ENCODE results near the gene RAB20. TPM values are rescaled to one million over a fixed set of nuclear protein-coding genes. Genes with fewer than 3 reads are reported as not detected.

The RAB20 gene
- total and polyA plus RNA-seq, 9 of the 15 experiments (the other 6 are each of a cell fraction or from before 2014, with no cell fraction given) = 0.62 to 9.2 (median 5.4) TPM

DNA sequence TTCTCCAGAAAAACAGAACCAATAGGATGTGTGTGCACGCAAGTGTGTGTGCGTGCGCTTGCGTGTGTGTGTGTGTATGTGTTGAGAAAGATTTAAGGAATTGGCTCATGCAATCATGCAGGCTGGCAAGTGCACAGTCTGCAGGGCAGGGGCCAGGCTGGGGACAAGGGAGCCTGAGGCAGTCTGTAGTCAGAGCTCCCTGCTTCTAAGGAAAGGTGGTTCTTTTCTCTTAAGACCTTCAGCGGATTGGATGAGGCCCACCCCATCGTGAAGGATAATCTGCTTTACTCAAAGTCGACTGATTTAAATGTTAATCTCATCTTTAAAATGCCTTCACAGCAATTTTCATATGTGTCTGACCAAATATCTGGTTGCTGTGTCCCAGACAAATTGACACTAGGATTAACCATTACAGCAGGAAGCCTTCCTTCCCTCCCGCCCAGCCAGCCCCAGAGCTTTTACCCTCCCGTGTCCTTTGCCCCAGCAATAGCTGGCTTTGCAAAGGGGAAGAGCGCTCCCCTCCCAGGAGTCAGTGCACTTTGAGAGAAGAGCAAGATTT, 38.8 kb upstream of the RAB20 start:
- Histone ChIP-seq H3K27me3 (ENCODE audit: control insufficient read depth in 2 of 2, insufficient read depth in 2 of 2, low read length in 2 of 2) (no peaks in the 10 kb centered on the region), H3K9me3 (replicated peaks; ENCODE audit: control insufficient read depth, insufficient read depth, low read depth, low read length) (no peaks in the 10 kb centered on the region), H2AFZ (ENCODE audit: low read depth, low read length) (no peak overlapping the region), H3K9ac (ENCODE audit: insufficient read depth in 1 of 2, low read depth in 2 of 2, low read length in 2 of 2) (no peak overlapping the region), H4K20me1 (replicated peaks; ENCODE audit: control insufficient read depth, insufficient read depth, low read length) (no peaks in the 10 kb centered on the region), H3K9me1 (ENCODE audit: control insufficient read depth, insufficient read depth, low read length) (no peaks in the 10 kb centered on the region), H3K27ac (ENCODE audit: extremely low read depth, low read depth, low read length) (no peak overlapping the region), H3K36me3 (ENCODE audit: control insufficient read depth, insufficient read depth, low read length) (no peaks in the 10 kb centered on the region), H3K4me1 (replicated peaks in 1 of 2; ENCODE audit: control insufficient read depth in 2 of 2, insufficient read depth in 2 of 2, low read length in 2 of 2) (peaks cover 7 to 8% of the 10 kb centered on the region in 2 experiments; a peak in 4 of 5 replicates), H3K79me2 (ENCODE audit: control insufficient read depth, insufficient read depth, low read length) (no peaks in the 10 kb centered on the region), H3K4me3 (no peak overlapping the region), H3K4me2 (ENCODE audit: insufficient read depth, low read length) (no peak overlapping the region)
- FAIRE-seq (no peak), DNase-seq (ENCODE audit: extremely low read depth in 1 of 4, low spot score in 3 of 4) (no peak), ATAC-seq (no peak)
- in situ Hi-C loops (cut with MboI) = no loop called here
- ChIA-PET CTCF (ENCODE audit: low intra/inter-chr PET ratio) (no interaction called here), POLR2A (no interaction called here)
- intact Hi-C loops (cut with micrococcal nuclease) = no loop called here
- TF ChIP-seq ZNF134 (CRISPR knock-in tag; conservative IDR thresholded peaks at IDR 0.05) (peak; percentile 57; the same call in 1 of the 2 replicates), CSDE1 (IDR thresholded peaks at IDR 0.05) (no peak)
- 59% methylated on average over 8 of the region's 10 CpGs for WGBS (ENCODE audit: insufficient coverage, low coverage, missing lambda C conversion rate)
- no TSS peak for BruUV-seq (replicated peaks)

DNA sequence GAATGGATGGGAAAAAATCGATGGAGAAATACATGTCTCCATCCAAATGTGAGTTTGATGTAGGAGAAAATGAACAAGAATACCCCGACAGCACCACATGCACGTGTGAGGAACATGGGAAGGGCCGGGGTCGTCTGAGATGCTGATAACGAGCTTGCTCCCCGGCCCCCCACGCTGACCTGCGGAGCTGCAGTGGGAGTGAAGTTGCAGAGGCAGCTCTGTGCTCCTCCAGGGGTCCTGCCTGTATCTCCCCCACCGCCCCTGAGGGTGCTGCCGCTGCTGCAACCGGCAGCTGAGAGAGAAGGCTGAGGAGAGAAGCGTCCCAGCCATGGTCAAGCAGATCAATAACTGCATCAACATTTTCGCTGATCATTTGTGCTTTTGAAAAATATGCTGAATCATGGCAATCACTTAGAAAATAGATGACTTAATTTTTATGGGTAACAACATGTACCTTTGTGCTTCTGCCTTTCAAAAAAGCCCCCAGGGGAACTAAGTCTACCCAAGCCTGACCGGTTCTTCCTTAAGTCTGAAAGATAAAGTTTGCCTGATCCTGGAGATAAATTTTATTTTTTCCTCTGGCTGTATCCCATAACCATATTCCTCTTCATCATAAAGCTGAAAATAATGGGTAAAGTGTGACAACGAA, 35.6 kb upstream of the RAB20 start:
- no TSS peak for BruUV-seq (replicated peaks)
- H3K27ac ChIP-seq (ENCODE audit: extremely low read depth, low read depth, low read length) = no peak overlapping the region
- TF ChIP-seq, protein P1, sequence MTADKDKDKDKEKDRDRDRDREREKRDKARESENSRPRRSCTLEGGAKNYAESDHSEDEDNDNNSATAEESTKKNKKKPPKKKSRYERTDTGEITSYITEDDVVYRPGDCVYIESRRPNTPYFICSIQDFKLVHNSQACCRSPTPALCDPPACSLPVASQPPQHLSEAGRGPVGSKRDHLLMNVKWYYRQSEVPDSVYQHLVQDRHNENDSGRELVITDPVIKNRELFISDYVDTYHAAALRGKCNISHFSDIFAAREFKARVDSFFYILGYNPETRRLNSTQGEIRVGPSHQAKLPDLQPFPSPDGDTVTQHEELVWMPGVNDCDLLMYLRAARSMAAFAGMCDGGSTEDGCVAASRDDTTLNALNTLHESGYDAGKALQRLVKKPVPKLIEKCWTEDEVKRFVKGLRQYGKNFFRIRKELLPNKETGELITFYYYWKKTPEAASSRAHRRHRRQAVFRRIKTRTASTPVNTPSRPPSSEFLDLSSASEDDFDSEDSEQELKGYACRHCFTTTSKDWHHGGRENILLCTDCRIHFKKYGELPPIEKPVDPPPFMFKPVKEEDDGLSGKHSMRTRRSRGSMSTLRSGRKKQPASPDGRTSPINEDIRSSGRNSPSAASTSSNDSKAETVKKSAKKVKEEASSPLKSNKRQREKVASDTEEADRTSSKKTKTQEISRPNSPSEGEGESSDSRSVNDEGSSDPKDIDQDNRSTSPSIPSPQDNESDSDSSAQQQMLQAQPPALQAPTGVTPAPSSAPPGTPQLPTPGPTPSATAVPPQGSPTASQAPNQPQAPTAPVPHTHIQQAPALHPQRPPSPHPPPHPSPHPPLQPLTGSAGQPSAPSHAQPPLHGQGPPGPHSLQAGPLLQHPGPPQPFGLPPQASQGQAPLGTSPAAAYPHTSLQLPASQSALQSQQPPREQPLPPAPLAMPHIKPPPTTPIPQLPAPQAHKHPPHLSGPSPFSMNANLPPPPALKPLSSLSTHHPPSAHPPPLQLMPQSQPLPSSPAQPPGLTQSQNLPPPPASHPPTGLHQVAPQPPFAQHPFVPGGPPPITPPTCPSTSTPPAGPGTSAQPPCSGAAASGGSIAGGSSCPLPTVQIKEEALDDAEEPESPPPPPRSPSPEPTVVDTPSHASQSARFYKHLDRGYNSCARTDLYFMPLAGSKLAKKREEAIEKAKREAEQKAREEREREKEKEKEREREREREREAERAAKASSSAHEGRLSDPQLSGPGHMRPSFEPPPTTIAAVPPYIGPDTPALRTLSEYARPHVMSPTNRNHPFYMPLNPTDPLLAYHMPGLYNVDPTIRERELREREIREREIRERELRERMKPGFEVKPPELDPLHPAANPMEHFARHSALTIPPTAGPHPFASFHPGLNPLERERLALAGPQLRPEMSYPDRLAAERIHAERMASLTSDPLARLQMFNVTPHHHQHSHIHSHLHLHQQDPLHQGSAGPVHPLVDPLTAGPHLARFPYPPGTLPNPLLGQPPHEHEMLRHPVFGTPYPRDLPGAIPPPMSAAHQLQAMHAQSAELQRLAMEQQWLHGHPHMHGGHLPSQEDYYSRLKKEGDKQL (CRISPR knock-in tag; IDR thresholded peaks at IDR 0.05; ENCODE audit: borderline replicate concordance) = no peak
- no peak for TF ChIP-seq TBP (optimal IDR thresholded peaks at IDR 0.05; ENCODE audit: low read depth, low read length)
- no peak for TF ChIP-seq NCOA6 (IDR thresholded peaks at IDR 0.05)
- peak; percentile 91 for TF ChIP-seq ZNF316 (IDR thresholded peaks at IDR 0.05)
- TF ChIP-seq ZNF830 (CRISPR knock-in tag; IDR thresholded peaks at IDR 0.05) = no peak
- no peak for TF ChIP-seq ESRRA (IDR thresholded peaks at IDR 0.05; ENCODE audit: borderline replicate concordance, low read depth)
- TF ChIP-seq ZNF274 (IDR thresholded peaks at IDR 0.05; ENCODE audit: borderline replicate concordance, low read depth, low read length) = no peak

More for the DNA sequence above, 35.6 kb upstream of the RAB20 start:
- Histone ChIP-seq H3K4me3 (no peak overlapping the region), H3K79me2 (ENCODE audit: control insufficient read depth, insufficient read depth, low read length) (no peaks in the 10 kb centered on the region), H4K20me1 (replicated peaks; ENCODE audit: control insufficient read depth, insufficient read depth, low read length) (no peaks in the 10 kb centered on the region), H3K36me3 (ENCODE audit: control insufficient read depth, insufficient read depth, low read length) (no peaks in the 10 kb centered on the region), H3K9me1 (ENCODE audit: control insufficient read depth, insufficient read depth, low read length) (no peaks in the 10 kb centered on the region), H3K4me2 (ENCODE audit: insufficient read depth, low read length) (no peak overlapping the region), H3K4me1 (replicated peaks in 1 of 2; ENCODE audit: control insufficient read depth in 2 of 2, insufficient read depth in 2 of 2, low read length in 2 of 2) (peaks cover 5 to 7% of the 10 kb centered on the region in 2 experiments; a peak in 4 of 5 replicates), H3K9ac (ENCODE audit: insufficient read depth in 1 of 2, low read depth in 2 of 2, low read length in 2 of 2) (peak overlapping the region in 1 of 2 experiments; percentile 68; a peak in 1 of 4 replicates), H2AFZ (ENCODE audit: low read depth, low read length) (peak overlapping the region; percentile 68), H3K27me3 (ENCODE audit: control insufficient read depth in 2 of 2, insufficient read depth in 2 of 2, low read length in 2 of 2) (no peaks in the 10 kb centered on the region), H3K9me3 (replicated peaks; ENCODE audit: control insufficient read depth, insufficient read depth, low read depth, low read length) (no peaks in the 10 kb centered on the region)
- no peak for FAIRE-seq
- ChIA-PET POLR2A (interaction anchor here (1.0 kb wide), 1 partner anchor 18 kb away, joined by 3 read pairs; the partner anchor contains the start of gene NAXD), CTCF (ENCODE audit: low intra/inter-chr PET ratio) (no interaction called here)
- intact Hi-C loops (cut with micrococcal nuclease) (loop anchor here (10.0 kb wide), 1 partner anchor 448 kb away; no protein-coding TSS in a partner anchor), in situ Hi-C loops (cut with MboI) (loop anchor here (10.0 kb wide), 1 partner anchor 228 kb away; no protein-coding TSS in a partner anchor)
- ATAC-seq = no peak
- WGBS (ENCODE audit: insufficient coverage, low coverage, missing lambda C conversion rate) = 69% methylated on average over 12 of the region's 16 CpGs
- no peak for DNase-seq (ENCODE audit: extremely low read depth in 1 of 4, low spot score in 3 of 4)
